PC-9 (cell line): ENCODE measurements around the gene RBM33. TPM values are rescaled to one million over a fixed set of nuclear protein-coding genes. Genes with fewer than 3 reads are reported as not detected.

Experiments
- BruUV-seq: library from RNA; stranded (reverse); fragments of 400-500 nt; replicated peaks from 2 replicates; lab custom pipeline; 2021; lab: Mats Ljungman, UMichigan
- CTCF ChIA-PET: fragments of 300-600 bp; sonication (Branson Sonifier 250); formaldehyde crosslinking; loops from one replicate; lab custom pipeline; 2022; ENCODE audit warnings: antibody characterized with exemption; lab: Charles Lee
- POLR2A ChIA-PET: fragments of 300-600 bp; sonication (Branson Sonifier 250); formaldehyde crosslinking; loops from one replicate; lab custom pipeline; 2022; ENCODE audit warnings: antibody characterized with exemption; ENCODE audit not compliant: unreplicated experiment; lab: Charles Lee
- DNase-seq, 2 experiments: peaks; one replicate each; pipeline versions ENCODE4 v3.0.0 to v3.0.0-alpha.2; 2015 to 2022; ENCODE audit warnings: mixed read lengths in 1 of 2
- H2AFZ ChIP-seq: fragments of 200-600 bp; sonication (generic); 2 replicates; pipeline ENCODE4 v1.8.1; 2017; ENCODE audit warnings: antibody characterized with exemption
- H3F3A ChIP-seq: fragments of 200-600 bp; sonication (generic); 2 replicates; pipeline ENCODE4 v1.8.1; 2017; ENCODE audit warnings: antibody characterized with exemption, mild to moderate bottlenecking, low read depth; ENCODE audit not compliant: insufficient read depth
- H3K27ac ChIP-seq: fragments of 200-600 bp; sonication (generic); 2 replicates; pipeline ENCODE4 v1.6.1; 2016; ENCODE audit warnings: mixed run types
- H3K27me3 ChIP-seq: fragments of 200-600 bp; sonication (generic); 2 replicates; pipeline ENCODE4 v1.6.1; 2016; ENCODE audit warnings: low read depth, mixed run types; ENCODE audit not compliant: insufficient read depth
- H3K36me3 ChIP-seq: fragments of 200-600 bp; sonication (generic); 2 replicates; pipeline ENCODE4 v1.6.1; 2016; ENCODE audit warnings: low read depth, mixed run types
- H3K4me1 ChIP-seq: fragments of 200-600 bp; sonication (generic); replicated peaks from 2 replicates; pipeline ENCODE4 v1.6.1; 2016; ENCODE audit warnings: mixed run types; ENCODE audit not compliant: insufficient read depth
- H3K4me2 ChIP-seq: fragments of 200-600 bp; sonication (generic); 2 replicates; pipeline ENCODE4 v1.6.1; 2017; ENCODE audit warnings: mixed run types
- H3K4me3 ChIP-seq: fragments of 200-600 bp; sonication (generic); 2 replicates; pipeline ENCODE4 v1.6.1; 2016; ENCODE audit warnings: mixed run types
- H3K79me2 ChIP-seq: fragments of 200-600 bp; sonication (generic); 2 replicates; pipeline ENCODE4 v1.6.1; 2017; ENCODE audit warnings: low read depth, mixed run types
- H3K9me2 ChIP-seq: fragments of 200-600 bp; sonication (generic); 2 replicates; pipeline ENCODE4 v1.8.1; 2017; ENCODE audit warnings: mild to moderate bottlenecking; ENCODE audit not compliant: insufficient read depth
- H3K9me3 ChIP-seq: fragments of 200-600 bp; sonication (generic); 2 replicates; pipeline ENCODE4 v1.8.1; 2016; ENCODE audit warnings: low read depth; ENCODE audit not compliant: insufficient read depth
- H4K20me1 ChIP-seq: fragments of 200-600 bp; sonication (generic); 2 replicates; pipeline ENCODE4 v1.8.1; 2017; ENCODE audit not compliant: insufficient read depth
- CTCF ChIP-seq: fragments of 200-600 bp; sonication (generic); conservative IDR thresholded peaks from 2 replicates; pipeline ENCODE4 v1.6.1; 2017; ENCODE audit warnings: mixed run types, antibody characterized with exemption, mild to moderate bottlenecking, moderate library complexity
- EZH2 ChIP-seq: fragments of 200-600 bp; sonication (generic); IDR thresholded peaks from 2 replicates; pipeline ENCODE4 v1.8.0; 2017; ENCODE audit warnings: antibody characterized with exemption, low read depth
- intact Hi-C: fragments of 100-400 bp; cut with micrococcal nuclease; formaldehyde crosslinking; loops from one replicate; pipeline ENCODE4 v1.10.0; 2022; ENCODE audit not compliant: unreplicated experiment
- total RNA-seq: library from RNA; stranded (reverse); gene quantifications from 2 replicates; pipeline ENCODE4 v1.2.3, GENCODE V29; 2021

The RBM33 gene
- total RNA-seq, 1 experiment from 2014 or later, result 85.7 TPM

- no peak overlapping the region for H2AFZ ChIP-seq
- no peak for DNase-seq
- H4K20me1 ChIP-seq, result peaks cover 51% of the 10 kb centered on the region
- TF ChIP-seq EZH2 (no peak), CTCF (no peak)
- intact Hi-C loops, result no loop called here
- peaks cover 37% of the 10 kb centered on the region for H3K36me3 ChIP-seq
- peaks cover 69% of the 10 kb centered on the region for H3K79me2 ChIP-seq
- H3K4me3 ChIP-seq, result no peak overlapping the region
- POLR2A ChIA-PET, result no interaction called here
- H3K4me2 ChIP-seq, result no peak overlapping the region
- no peaks in the 10 kb centered on the region for H3K27me3 ChIP-seq
- no peaks in the 10 kb centered on the region for H3K9me3 ChIP-seq
- no peaks in the 10 kb centered on the region for H3K4me1 ChIP-seq
- no TSS peak for BruUV-seq
- H3F3A ChIP-seq, result no peaks in the 10 kb centered on the region; the same call in 1 of the 2 replicates
- no peak overlapping the region for H3K27ac ChIP-seq
- CTCF ChIA-PET, result no interaction called here
- no peaks in the 10 kb centered on the region for H3K9me2 ChIP-seq
These were observed 31.6 kb downstream of the RBM33 start for GRCh38 chr7:155676052-155676451.

- peaks cover 70% of the 10 kb centered on the region for H3K79me2 ChIP-seq
- H4K20me1 ChIP-seq, result peaks cover 49% of the 10 kb centered on the region
- no TSS peak for BruUV-seq
- no peaks in the 10 kb centered on the region for H3K9me3 ChIP-seq
- no peak overlapping the region for H2AFZ ChIP-seq
- no peaks in the 10 kb centered on the region for H3K9me2 ChIP-seq
- intact Hi-C loops, result no loop called here
- H3K36me3 ChIP-seq, result peaks cover 45% of the 10 kb centered on the region
- H3K4me2 ChIP-seq, result no peak overlapping the region
- ChIA-PET POLR2A (no interaction called here), CTCF (interaction anchor here (0.6 kb wide), 1 partner anchor 17 kb away, joined by 7 read pairs; no protein-coding TSS in a partner anchor)
- H3F3A ChIP-seq, result no peaks in the 10 kb centered on the region
- no peak overlapping the region for H3K4me3 ChIP-seq
- TF ChIP-seq CTCF (no peak), EZH2 (no peak)
- DNase-seq, result no peak
- H3K27ac ChIP-seq, result no peak overlapping the region
- H3K4me1 ChIP-seq, result no peaks in the 10 kb centered on the region
- no peaks in the 10 kb centered on the region for H3K27me3 ChIP-seq
These were observed 33.2 kb downstream of the RBM33 start for GRCh38 chr7:155677688-155678087.

- ChIA-PET CTCF (no interaction called here), POLR2A (interaction anchor here (0.6 kb wide), 2 partner anchors 327 to 1479 kb away, joined by 3 read pairs; no protein-coding TSS in a partner anchor)
- Histone ChIP-seq H3K27ac (no peak overlapping the region), H3K4me1 (no peaks in the 10 kb centered on the region), H3K36me3 (peaks cover 44% of the 10 kb centered on the region), H3K27me3 (no peaks in the 10 kb centered on the region), H4K20me1 (peaks cover 54% of the 10 kb centered on the region), H3F3A (peaks cover 4% of the 10 kb centered on the region), H3K79me2 (peaks cover 77% of the 10 kb centered on the region), H2AFZ (no peak overlapping the region), H3K9me2 (no peaks in the 10 kb centered on the region), H3K4me3 (no peak overlapping the region), H3K4me2 (no peak overlapping the region), H3K9me3 (no peaks in the 10 kb centered on the region)
- TF ChIP-seq CTCF, result no peak
- TF ChIP-seq EZH2, result no peak
- no peak for DNase-seq
- intact Hi-C loops, result no loop called here
- BruUV-seq, result no TSS peak
These were observed 35.7 kb downstream of the RBM33 start for GRCh38 chr7:155680124-155680523.
